Peyer's patch (tissue), 4 donors: Measurements from ENCODE around the gene CSNK1G3.

Source experiments
- POLR2A ChIP-seq, 2 donors: fragments of 450-650 bp; IDR thresholded peaks; one replicate each; pipeline ENCODE4 v1.5.1; 2017; ENCODE audit warnings: antibody characterized with exemption in 2 of 2, mild to moderate bottlenecking in 2 of 2, moderate library complexity in 2 of 2
- TF ChIP-seq, protein P1 (sequence below), 6 experiments: fragments of 450-650 bp in 4 of 6; fragments of 200-600 bp in 2 of 6; sonication (generic) in 1 of 6; IDR thresholded peaks; one replicate each; pipeline ENCODE4 v1.5.1; 2017 to 2019; ENCODE audit warnings: antibody characterized with exemption in 6 of 6, mild to moderate bottlenecking in 3 of 6, moderate library complexity in 1 of 6

DNA sequence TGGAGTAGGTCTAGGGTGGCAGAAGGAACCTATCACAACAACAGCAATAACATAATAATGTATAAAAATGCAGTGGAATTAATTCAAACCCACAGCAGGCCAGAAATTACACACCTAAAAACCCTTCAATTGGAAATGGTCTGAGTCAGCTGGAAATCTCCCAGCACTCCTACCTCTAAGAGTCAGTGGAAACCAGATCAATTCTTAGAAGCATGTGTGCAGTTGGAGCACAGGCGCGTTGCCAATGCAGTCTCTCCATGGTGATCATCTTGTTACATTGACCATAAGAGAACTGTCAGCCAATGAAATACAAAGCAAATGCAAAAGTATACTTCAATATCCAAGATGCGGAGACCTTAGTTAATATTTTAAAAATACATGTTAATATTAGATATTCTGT, 15.1 kb upstream of the CSNK1G3 start:
- no peak for TF ChIP-seq POLR2A (IDR thresholded peaks at IDR 0.05)
- TF ChIP-seq, protein P1, sequence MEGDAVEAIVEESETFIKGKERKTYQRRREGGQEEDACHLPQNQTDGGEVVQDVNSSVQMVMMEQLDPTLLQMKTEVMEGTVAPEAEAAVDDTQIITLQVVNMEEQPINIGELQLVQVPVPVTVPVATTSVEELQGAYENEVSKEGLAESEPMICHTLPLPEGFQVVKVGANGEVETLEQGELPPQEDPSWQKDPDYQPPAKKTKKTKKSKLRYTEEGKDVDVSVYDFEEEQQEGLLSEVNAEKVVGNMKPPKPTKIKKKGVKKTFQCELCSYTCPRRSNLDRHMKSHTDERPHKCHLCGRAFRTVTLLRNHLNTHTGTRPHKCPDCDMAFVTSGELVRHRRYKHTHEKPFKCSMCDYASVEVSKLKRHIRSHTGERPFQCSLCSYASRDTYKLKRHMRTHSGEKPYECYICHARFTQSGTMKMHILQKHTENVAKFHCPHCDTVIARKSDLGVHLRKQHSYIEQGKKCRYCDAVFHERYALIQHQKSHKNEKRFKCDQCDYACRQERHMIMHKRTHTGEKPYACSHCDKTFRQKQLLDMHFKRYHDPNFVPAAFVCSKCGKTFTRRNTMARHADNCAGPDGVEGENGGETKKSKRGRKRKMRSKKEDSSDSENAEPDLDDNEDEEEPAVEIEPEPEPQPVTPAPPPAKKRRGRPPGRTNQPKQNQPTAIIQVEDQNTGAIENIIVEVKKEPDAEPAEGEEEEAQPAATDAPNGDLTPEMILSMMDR (IDR thresholded peaks at IDR 0.05) = no peak
